ENCODE measurements around the gene GRK2.

DNA sequence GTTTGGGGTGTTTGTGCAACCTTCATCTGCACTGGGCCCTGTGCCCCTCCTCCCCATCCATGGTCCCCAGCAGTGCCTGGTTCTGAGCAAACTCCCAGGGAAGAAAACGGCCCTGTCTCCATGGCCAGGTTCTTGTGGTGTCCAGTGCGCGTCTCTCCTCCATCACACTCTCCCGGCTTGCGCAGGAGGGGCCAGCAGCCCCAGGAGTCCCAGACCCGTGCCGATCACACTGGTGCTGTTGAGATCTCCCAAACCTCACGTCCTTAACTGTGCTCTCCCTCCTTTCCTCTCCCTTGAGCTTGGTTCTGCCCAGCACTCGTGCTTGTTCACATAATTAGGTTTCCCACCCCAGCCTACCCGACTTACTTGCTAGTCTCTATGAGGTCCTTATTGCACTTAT lies 10.9 kb upstream of the GRK2 start:
- TF ChIP-seq POLR2A (IDR thresholded peaks at IDR 0.05; ENCODE audit: low read depth, low read length) (0 out of 2 replicates have a peak, but pooled peaks have one; percentile 16), TAF1 (IDR thresholded peaks at IDR 0.05; ENCODE audit: low read depth, low read length) (no peak)
